Stimulated activated CD8-positive, alpha-beta memory T cell treated with anti-CD3 and anti-CD28 coated beads, Interleukin-15, amount 100 ng/mL, for 4 hours (primary cell): ENCODE data around the gene MVK.
"Not testable (repeated sequence)": the region's sequence is repeated elsewhere in the genome, so short reads cannot be mapped to it uniquely, and the experiment has no call there.

Experiments
- DNase-seq, 2 donors: peaks; one replicate each; pipeline ENCODE4 v3.0.0-alpha.2; 2020; ENCODE audit warnings: low read depth in 2 of 2

The MVK gene

DNA sequence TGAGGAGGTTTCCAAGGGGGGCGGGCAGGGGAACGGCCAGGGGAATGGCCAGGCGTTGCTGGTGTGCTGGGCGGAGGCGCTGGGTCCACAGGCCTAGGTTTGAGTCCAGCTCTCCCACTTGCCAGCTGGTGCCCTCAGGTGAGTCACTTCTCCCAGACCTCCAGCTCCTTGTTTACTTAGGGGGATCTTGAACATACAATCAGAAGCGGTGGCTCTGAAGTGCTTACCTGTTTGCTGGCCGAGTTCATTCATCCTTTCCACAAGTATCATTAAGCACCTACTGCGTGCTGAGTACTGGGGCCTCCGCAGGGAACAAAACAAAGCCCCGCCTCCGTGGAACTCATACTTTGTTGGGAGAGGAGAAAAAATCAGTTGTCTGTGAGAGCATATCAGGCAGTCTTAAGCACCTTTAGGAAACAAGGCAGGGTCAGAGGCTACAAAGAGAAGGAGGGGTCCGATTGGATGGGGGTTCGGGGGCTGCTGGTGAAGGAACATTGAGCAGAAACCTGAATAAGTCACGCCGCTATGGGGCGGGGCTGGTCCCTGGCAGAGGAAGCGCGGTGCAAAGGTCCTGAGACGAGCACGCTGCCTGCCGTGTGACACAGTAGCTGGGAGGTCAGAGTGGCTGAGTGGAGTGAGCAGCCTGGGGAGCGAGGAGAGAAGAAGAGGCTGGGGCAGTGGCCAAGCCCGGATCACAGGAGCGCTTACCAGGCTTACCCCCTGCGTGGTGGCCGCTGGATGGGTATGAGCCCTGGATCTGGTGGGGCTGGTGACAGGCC, 15.1 kb downstream of the MVK start:
- DNase-seq: no peak

DNA sequence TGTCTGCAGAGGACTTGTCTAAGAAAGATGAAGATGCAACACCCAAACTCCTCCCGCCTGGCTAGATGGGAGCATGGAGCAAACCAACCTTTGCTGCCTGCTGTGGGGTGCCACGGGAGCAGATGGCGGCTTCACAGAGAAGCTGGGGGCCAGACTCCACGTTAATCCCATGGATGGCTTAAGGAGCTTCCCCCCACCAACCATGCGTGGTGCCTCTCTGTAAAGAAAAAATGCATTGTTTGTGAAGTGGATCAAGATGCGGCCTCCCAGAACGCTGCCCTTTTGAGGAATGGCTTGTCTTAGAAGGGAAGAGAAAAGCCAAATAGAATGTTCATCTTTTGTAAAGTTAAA, 15.6 kb downstream of the MVK start:
- no peak for DNase-seq

DNA sequence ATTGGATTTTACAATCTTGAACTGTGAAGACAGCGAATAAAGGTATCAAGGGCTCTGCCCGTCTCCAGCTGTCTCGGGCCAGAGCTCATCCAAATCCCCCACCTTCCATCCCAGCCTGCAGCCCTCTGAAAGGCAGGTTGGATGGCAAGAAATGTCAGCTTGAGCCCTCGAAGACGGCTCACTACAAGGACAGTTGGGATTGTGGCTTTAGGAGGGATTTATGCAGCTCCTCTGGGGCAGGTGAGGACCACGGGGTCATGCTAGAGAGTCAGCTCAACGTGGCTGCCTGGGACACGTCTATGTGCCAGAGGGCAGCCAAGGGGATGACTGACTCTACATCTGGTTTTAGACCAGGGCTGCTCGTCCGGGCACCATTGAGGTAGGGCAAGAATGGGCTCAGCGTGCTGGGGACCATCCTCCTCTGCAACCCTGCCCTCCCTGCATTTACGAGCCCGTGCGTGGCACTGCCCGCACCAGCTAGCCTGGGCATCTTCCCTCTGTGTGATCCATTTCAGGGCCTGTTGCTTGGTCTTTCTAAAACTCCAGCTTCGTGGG, 16.2 kb downstream of the MVK start:
- DNase-seq: no peak

DNA sequence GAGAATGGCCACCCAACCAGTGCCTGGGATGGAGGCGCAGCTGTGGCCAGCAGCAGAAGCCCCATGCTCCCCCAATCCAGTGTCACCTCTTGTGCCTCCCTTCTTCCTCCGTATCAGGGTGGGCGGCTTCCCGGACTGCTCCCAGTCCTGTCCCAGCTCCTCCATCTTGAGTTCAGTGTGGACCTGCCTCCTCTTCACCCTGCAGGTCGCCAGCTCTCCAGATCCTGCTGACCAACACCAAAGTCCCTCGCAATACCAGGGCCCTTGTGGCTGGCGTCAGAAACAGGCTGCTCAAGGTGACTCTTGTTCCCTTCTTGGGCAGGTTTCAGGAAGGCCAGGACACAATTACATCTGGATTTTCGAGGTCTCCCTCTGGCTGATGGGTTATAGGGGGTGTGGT, 17.0 kb downstream of the MVK start:
- DNase-seq: no peak

DNA sequence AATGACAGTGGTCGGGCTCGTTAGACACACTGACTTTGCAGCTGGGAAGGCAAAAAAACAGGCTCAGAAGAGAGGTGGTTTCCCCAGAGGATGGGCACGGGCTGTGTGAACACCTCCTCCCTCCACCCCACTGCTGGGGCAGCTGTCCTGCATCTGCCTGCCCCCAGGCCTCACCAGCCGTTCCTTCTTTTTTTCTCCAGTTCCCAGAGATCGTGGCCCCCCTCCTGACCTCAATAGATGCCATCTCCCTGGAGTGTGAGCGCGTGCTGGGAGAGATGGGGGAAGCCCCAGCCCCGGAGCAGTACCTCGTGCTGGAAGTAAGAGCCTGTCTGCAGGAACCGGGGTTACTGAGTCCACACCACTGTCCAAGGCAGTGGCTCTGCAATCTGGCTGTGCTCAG, 17.4 kb downstream of the MVK start:
- DNase-seq: no peak

DNA sequence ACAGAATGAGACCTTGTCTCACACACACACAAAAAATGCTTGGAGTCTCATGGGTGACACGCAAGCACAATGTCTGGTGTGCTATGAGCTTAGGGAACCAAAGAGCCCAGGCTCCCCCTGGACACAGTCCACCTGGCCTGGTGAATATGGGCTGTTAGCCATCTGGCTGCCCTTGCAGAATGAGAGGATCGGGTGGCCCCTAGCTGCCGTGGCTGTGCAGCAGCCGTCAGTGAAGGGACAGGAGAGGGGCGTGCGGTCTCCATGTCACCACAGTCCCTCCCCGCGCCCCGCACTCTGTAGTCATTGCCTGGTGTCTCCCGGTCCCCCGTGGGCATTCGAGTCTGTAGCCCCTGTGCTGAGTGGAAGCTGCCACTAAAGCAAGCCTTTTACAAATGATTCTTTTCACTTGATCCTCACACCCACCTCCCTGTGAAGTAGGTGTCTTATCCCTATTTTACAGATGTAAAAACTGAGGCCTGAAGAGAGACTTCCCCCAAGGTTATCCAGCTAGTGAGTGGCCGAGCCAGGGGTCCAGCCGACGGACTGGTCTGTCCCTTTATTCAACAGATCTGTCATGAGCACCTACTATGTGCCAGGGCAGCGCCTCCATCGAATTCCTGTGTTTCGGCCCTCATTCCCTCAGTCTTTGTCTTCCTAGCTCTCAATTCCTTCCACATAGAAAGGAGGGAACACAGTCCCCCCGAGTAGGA, 18.8 kb downstream of the MVK start:
- no peak for DNase-seq

DNA sequence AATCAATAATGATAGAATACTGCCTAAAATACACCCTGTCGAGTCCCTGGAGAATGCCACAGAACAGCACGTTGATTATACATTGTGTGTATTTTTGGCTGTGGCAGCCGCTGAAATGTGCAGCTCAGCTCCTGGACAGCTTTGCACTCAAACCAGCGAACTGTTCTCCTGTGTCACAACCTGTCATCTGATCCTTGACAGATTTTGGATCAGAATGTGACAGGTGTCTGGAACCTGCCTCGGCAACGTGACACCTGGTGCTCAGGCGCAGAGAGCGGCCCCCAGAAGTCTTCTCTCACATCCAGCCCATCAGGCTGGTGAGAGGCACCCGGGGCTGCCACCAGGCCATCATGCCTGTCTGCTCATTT, 19.3 kb downstream of the MVK start:
- DNase-seq: no peak

DNA sequence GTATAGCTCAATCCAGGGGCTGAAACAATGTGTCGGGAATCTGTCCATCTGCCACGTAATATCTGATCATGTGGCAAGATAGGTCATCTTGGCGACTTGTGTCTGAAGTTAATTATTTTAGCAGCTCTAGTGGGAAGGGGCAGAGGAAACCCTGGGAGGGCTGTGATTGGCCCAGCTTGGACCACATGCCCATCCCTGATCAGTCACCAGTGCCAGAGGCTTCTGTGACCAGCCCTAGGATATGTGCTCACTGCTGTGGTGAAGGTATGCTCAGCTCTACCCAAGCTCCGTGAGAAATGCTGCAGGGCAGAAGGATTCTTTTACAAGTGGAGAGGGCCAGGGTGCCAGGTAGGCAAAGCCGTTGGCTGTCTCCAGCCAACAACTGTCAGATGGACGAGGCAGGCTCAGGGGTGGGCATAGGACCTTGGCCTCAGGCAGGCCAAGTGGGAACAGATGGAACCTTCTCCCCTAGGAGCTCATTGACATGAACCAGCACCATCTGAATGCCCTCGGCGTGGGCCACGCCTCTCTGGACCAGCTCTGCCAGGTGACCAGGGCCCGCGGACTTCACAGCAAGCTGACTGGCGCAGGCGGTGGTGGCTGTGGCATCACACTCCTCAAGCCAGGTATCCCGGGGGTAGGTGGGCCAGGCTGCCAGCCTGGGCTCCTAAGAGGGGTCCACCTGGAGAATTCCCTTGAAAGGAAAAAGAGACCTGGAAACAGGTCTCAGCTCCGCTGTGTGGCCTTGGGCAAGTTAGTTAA, 21.1 kb downstream of the MVK start:
- DNase-seq: no peak

DNA sequence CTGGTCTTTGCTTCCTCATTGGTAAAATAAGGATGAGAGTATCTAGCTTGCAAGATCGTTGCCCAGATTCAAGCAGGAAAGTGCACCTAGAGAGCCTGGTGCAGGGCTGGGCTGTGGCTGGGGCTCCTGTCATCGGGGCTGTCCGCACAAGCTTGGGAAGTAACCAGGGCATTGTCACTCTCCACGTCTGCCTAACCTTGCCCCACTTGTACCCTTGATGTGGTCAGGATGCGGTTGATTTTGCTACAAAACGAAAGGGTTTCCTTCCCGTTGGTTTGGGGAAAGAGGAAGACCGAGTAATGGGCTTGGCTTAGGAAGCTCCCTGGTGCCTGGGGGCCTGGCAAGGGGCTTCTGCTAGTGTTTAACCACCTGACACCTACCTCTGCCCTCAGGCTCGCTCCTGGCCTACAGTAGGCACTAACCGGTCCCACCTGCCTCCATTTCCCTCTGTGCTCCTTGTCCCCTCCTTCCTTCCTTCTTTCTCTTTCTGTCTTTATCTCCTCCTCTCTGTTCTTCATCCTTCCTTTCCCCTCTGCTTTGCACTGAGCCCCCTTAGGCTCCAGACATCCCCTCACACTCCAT, 21.8 kb downstream of the MVK start:
- DNase-seq: no peak

DNA sequence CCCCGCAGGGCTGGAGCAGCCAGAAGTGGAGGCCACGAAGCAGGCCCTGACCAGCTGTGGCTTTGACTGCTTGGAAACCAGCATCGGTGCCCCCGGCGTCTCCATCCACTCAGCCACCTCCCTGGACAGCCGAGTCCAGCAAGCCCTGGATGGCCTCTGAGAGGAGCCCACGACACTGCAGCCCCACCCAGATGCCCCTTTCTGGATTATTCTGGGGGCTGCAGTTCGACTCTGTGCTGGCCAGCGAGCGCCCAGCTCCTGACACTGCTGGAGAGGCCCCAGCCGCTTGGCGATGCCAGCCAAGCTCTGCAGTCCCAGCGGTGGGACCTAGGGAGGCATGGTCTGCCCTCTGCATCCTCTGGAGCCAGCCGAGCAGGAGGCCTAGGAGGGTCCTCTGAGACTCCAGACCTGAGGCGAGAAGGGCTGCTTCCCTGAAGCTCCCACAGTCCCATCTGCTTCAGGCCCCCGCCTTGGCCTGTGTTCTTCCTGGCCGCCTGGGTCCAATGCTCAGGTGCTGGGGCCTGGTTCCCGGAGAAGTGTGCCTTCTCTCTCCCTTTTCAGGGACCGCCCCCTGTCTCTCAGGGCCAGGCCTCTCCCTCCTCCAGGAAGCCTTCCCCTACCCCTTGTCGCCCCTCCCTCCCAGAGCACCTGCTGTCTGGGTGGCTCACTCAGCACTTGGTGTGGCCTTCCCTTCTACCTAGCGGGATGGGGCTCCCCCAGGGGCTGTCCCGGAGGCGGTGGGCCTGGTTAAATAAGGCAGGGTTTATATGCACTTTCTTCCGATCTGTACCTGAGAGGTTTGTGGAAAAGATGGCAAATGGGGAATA, 23.0 kb downstream of the MVK start:
- DNase-seq: no peak

DNA sequence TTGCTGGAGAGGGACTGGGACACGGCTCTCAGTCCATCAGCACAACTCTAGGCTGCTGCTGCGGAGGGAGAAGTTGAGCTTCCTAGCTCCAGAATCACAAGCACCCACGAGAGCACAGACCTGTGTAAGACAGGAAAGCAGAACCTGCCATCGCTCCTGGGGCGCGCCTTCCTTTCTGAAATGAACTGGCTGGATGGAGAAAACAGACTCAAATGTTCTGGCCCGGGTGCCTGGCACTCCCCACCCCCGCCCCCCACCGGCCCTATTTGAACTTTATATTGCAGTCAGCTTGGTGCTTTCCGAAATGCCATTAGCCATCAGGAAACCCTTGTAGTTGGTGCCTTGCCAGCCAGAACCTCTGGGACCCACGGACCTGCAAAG, 23.8 kb downstream of the MVK start:
- no peak for DNase-seq

DNA sequence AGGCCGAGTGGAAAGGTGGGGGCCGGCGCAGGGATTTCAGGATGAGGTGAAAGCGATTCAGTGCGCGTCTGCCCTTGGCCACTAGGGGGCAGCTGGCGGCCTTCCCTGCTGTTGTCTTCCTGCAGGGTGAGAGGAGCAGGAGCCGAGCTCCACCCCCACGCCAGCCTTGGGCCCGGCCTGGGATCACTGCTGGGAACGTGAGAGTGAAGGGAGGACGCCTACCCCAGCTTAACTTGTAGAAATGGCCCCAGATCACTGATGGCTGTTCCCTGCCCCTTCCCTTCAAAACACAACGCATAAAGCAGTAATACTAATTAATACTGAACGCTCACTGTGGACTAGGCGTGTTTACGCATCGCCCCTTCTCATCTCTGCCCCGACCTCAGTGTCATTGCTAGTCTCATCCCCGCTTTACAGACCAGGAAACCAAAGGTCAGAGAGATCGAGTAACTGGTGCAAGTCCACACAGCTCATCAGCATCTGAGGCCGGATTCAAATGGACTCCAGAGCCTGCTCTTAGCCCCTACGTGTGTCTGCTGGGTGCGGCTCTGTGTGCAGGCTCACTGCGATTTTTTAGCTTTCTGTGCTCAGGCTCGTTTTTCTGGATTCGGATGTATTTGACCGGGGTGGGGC, 24.3 kb downstream of the MVK start:
- peak; percentile 8 to 13 for DNase-seq

DNA sequence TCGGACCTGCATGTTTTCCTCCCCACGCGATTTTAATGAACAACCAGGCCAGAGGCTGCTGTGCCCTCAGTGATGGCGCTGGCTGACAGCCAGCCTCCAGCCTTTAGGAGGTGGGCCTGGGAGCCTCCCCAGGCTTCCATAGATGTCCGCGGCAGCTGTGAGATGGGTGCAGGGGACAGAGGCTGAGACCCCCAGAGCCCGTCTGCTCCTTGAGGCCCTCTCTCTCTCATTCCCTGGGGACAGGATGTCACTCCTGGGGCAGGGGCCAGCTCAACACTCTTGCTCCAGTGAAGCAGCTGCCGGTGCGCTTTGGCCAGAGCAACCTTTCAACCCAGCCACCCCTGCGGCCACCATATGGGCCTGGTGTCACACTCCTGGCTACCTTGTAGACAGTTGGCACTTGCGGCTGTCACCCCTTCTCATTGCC, 24.8 kb downstream of the MVK start:
- no peak for DNase-seq

DNA sequence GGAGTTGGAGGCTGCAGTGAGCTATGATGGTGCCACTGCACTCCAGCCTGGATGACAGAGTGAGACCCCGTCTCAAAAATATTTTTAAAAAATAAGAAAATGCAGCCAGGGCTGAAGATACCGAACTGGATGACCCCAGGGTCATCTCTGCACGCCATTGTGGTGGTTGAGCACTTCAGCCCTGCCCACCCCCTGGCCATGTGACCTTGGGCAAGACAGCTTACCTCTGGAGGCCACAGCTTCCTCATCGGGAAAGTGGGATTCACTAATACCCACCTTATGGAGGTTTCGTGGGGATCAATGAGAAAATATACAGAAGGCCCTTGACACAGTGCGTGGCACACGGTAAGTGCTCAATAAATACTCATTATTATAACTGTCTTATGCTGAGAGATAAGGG, 25.5 kb downstream of the MVK start:
- DNase-seq: no peak

DNA sequence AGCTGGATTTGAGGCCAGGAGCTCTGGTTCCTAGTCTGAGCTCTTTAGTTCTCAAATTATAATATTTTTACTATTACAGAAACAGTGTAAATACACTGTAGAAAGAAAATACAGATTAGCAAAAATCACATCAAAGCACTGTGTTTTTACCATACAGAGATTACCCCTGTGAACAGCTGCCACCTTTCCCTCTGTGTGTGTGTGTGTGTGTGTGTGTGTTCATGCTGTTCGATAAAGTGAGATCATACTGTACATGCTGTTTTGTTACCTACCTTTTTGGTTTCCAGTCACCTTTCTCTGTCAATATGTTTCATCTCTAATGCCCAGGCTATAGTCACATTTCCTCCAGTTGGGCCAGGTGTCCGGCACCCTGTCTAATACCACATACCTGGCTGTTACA, 26.9 kb downstream of the MVK start:
- DNase-seq: no peak

DNA sequence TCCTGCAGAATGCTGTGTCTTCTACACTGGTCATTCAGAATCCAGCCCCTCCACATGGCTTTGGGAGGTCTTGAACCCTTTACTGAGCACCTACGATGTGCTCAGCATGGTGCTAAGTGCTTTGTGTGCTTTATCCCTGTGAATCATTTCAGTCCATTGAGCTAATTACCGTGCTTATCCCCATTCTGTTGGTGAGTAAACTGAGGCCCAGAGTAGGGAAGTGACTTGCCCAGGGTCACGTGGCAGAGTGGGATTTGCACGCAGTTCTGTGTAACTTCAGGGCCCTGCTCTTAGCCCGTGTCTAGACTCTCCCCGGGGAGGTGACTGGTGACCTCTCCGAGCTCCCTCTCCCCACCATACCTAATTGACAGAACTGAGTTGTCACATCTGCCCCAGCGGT, 27.4 kb downstream of the MVK start:
- DNase-seq: no peak

DNA sequence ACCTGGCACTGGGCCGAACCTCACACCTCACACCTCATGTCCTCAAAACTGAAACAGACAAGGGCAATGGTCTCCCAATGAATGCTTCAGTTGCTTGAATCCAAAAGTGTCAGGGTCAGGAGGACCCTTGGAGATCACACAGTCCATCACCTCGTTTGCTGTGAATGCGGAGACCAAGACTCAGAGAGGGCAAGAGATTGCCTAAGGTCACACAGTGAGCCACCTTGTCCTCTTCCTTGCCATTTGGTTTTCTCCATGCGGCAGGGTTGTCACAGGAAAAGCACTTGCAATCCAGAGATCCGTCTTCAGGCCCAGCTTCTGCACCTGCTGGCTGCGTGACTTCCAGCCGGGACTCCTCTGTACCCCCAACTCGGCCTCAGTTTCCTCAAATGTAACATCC, 28.0 kb downstream of the MVK start:
- no peak for DNase-seq

DNA sequence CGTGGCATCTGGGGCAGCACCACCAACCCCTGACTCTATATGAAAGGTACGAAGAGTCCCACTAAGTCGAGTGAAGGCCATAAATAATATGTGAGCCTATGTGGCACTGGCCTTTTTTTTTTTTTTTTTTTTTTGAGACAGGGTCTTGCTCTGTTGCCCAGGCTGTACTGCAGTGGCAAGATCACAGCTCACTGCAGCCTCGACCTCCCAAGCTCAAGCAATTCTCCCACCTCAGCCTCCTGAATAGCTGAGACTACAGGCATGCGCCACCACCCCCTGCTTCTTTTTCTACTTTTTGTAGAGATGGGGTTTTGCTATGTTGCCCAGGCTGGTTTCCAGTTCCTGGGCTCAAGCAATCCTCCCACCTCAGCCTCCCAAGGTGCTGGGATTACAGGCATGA, 28.5 kb downstream of the MVK start:
- DNase-seq: not testable (repeated sequence)

DNA sequence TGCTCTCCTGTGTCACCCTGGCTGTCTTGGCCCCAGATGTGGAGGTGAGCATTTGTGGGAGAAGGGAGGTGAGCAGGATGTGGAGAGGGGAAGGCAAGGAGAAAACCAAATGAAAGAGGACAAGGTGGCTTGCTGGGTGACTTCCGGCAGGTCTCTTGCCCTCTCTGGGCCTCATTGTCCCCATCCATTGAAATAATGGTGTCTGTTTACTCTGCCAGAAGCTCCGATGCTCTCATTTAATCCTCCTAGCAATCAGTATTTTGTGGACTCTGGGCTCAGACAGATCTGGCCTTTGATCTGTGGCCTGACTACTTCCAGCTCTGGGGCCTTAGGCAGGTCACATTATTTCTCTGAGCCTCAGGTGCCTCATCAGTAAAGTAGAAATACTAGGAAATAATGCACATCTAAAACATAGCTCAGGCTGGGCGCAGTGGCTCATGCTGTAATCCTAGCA, 30.6 kb downstream of the MVK start:
- DNase-seq: no peak

DNA sequence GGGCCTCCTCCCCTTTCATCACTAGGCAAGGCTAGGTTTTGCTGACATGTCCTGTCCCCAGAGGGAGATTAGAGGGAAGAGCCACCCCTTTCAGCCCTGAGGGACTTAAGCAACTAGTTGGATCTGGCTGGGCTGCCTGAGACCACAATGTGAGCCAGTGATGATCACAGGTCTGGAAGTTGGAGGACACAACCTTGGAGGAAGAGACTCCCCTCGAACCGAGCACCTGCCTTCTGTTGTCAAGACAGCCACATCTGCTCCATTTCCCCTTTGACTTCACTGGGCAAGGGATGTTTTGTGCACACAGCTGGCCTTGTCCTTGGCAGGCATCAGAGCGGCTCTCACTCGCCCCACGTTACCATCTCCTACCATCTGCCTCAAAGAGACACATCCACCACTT, 31.4 kb downstream of the MVK start:
- no peak for DNase-seq
